ENCODE measurements around the gene VPS13A. TPM values are rescaled to one million over a fixed set of nuclear protein-coding genes. Genes with fewer than 3 reads are reported as not detected.

The VPS13A gene
- total RNA-seq, 1 donor from 2014 or later: 29.3 TPM

GRCh38 chr9:77161966-77162365, 15.4 kb upstream of the VPS13A start:
- Mint-ChIP-seq H3K4me3 (no peak overlapping the region), H3K27ac (ENCODE audit: unreplicated experiment) (no peak overlapping the region), H3K36me3 (ENCODE audit: low read depth) (no peaks in the 10 kb centered on the region), H3K9me3 (no peaks in the 10 kb centered on the region), H3K4me1 (no peaks in the 10 kb centered on the region), H3K27me3 (ENCODE audit: low read depth) (peaks cover 17% of the 10 kb centered on the region)
- DNase-seq (ENCODE audit: low read depth, low spot score): no peak
- TF ChIP-seq, protein P1, sequence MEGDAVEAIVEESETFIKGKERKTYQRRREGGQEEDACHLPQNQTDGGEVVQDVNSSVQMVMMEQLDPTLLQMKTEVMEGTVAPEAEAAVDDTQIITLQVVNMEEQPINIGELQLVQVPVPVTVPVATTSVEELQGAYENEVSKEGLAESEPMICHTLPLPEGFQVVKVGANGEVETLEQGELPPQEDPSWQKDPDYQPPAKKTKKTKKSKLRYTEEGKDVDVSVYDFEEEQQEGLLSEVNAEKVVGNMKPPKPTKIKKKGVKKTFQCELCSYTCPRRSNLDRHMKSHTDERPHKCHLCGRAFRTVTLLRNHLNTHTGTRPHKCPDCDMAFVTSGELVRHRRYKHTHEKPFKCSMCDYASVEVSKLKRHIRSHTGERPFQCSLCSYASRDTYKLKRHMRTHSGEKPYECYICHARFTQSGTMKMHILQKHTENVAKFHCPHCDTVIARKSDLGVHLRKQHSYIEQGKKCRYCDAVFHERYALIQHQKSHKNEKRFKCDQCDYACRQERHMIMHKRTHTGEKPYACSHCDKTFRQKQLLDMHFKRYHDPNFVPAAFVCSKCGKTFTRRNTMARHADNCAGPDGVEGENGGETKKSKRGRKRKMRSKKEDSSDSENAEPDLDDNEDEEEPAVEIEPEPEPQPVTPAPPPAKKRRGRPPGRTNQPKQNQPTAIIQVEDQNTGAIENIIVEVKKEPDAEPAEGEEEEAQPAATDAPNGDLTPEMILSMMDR (conservative IDR thresholded peaks at IDR 0.05): no peak

- TF ChIP-seq, protein P1 (conservative IDR thresholded peaks at IDR 0.05): no peak
- Mint-ChIP-seq H3K36me3 (ENCODE audit: low read depth) (no peaks in the 10 kb centered on the region), H3K4me1 (no peaks in the 10 kb centered on the region), H3K27me3 (ENCODE audit: low read depth) (peaks cover 13% of the 10 kb centered on the region), H3K9me3 (no peaks in the 10 kb centered on the region), H3K27ac (ENCODE audit: unreplicated experiment) (no peak overlapping the region), H3K4me3 (no peak overlapping the region)
- DNase-seq (ENCODE audit: low read depth, low spot score): no peak
Measured at GRCh38 chr9:77162366-77162765, 15.0 kb upstream of the VPS13A start.

GRCh38 chr9:77163884-77164283, 13.4 kb upstream of the VPS13A start:
- Mint-ChIP-seq H3K9me3 (no peaks in the 10 kb centered on the region), H3K27me3 (ENCODE audit: low read depth) (peaks cover 6% of the 10 kb centered on the region), H3K4me3 (no peak overlapping the region), H3K27ac (ENCODE audit: unreplicated experiment) (no peak overlapping the region), H3K36me3 (ENCODE audit: low read depth) (no peaks in the 10 kb centered on the region), H3K4me1 (no peaks in the 10 kb centered on the region)
- no peak for DNase-seq (ENCODE audit: low read depth, low spot score)
- TF ChIP-seq, protein P1 (conservative IDR thresholded peaks at IDR 0.05): no peak

DNA sequence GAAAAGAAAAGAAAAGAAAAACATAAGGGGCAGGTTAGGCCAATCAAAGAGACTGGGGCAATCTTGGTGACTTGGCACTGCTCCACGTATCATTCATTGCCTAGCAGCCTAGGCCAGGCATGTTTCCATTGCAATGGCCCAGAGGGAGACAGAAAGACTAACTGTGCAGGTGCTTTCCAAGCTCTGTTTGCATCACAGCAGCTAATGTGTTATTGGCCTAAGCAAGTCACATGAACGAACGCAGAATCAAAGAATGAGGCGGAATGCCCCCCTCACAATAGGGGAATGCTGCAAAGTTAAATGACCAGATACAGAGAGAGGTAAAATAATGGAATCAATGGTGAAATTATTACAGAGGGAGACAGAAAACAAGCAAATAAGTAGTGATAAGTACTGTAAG, 11.1 kb upstream of the VPS13A start:
- H3K36me3 Mint-ChIP-seq (ENCODE audit: low read depth): no peaks in the 10 kb centered on the region

DNA sequence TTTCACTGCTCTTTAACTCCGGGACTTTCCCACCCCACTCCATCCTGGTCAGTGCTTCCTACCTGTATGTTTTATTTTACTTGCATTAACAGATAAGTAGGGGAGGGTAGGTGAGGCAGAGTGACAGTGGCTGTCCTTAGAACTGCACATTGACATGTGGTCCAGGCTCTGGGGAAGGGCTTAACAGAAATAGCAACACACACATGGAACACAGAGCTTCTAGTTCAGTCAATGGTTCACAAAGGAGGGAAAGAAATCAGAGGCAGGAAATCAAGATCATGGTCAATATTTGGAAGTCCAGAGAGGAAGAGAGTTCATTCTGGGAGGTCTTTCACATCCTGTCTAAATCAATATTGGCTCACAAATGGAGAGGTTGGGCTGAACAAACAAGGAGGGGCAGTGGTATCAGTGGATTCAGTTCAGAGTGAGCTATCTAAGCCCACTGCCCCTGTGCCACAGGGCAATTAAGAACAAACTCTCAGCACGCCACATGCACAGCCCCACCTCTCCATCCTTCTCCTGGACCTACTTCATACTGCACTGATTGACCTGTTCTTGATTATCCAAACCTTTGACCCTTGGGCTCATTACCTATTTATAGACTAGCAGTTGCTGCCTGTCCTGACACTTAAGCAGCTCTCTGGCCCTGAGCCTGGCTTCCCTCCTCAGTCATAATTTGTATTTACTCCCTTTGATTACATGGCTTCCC, 6.2 kb upstream of the VPS13A start:
- TF ChIP-seq, protein P1 (conservative IDR thresholded peaks at IDR 0.05): no peak
- DNase-seq (ENCODE audit: low read depth, low spot score): no peak
- Mint-ChIP-seq H3K9me3 (no peaks in the 10 kb centered on the region), H3K4me1 (no peaks in the 10 kb centered on the region), H3K36me3 (ENCODE audit: low read depth) (no peaks in the 10 kb centered on the region), H3K4me3 (no peak overlapping the region), H3K27ac (ENCODE audit: unreplicated experiment) (no peak overlapping the region), H3K27me3 (ENCODE audit: low read depth) (peaks cover 9% of the 10 kb centered on the region)

More for the DNA sequence above, 11.1 kb upstream of the VPS13A start:
- Mint-ChIP-seq H3K27me3 (ENCODE audit: low read depth) (peaks cover 1% of the 10 kb centered on the region), H3K9me3 (no peaks in the 10 kb centered on the region), H3K4me1 (no peaks in the 10 kb centered on the region), H3K27ac (ENCODE audit: unreplicated experiment) (no peak overlapping the region), H3K4me3 (no peak overlapping the region)
- DNase-seq (ENCODE audit: low read depth, low spot score): no peak
- TF ChIP-seq, protein P1 (conservative IDR thresholded peaks at IDR 0.05): no peak
